ENCODE results near the gene PDGFRB. TPM values are rescaled to one million over a fixed set of nuclear protein-coding genes. Genes with fewer than 3 reads are reported as not detected.

Gene PDGFRB
- total and polyA plus RNA-seq, 2 of the 8 experiments (the other 6 are each of a cell fraction or from before 2014, with no cell fraction given), result 4.2 to 13.7 TPM

- Histone ChIP-seq H3K36me3 (ENCODE audit: control insufficient read depth in 2 of 4, insufficient read depth in 4 of 4, low read length in 3 of 4) (no peaks in the 10 kb centered on the region), H2AFZ (ENCODE audit: low read length) (no peak overlapping the region), H3K56ac (replicated peaks; ENCODE audit: insufficient read length, low read depth, low read length) (no peak overlapping the region), H3K9me3 (ENCODE audit: insufficient read depth in 2 of 2, low read depth in 1 of 2, low read length in 1 of 2) (no peaks in the 10 kb centered on the region), H2BK20ac (ENCODE audit: low read length) (no peak overlapping the region), H3K4ac (replicated peaks; ENCODE audit: insufficient read length, low read depth, low read length) (no peak overlapping the region), H2AK5ac (ENCODE audit: low read depth, low read length) (no peak overlapping the region), H4K91ac (replicated peaks; ENCODE audit: insufficient read length, low read length) (no peak overlapping the region), H2BK120ac (replicated peaks; ENCODE audit: low read depth, low read length) (no peak overlapping the region), H3K4me1 (replicated peaks in 1 of 4; ENCODE audit: control insufficient read depth in 3 of 4, insufficient read depth in 4 of 4, low read length in 3 of 4) (peaks cover 0 to 6% (median 4%) of the 10 kb centered on the region in 4 experiments; a peak in 5 of 7 replicates), H3K27me3 (replicated peaks in 1 of 4; ENCODE audit: control insufficient read depth in 3 of 4, extremely low read depth in 1 of 4, insufficient read depth in 3 of 4, low read length in 3 of 4) (peaks cover 31 to 52% (median 46%) of the 10 kb centered on the region in 4 experiments), H3K23me2 (ENCODE audit: low read depth, low read length) (peaks cover 2% of the 10 kb centered on the region; the same call in 1 of the 2 replicates), H4K20me1 (replicated peaks in 1 of 2; ENCODE audit: control insufficient read depth in 1 of 2, insufficient read depth in 2 of 2, low read length in 2 of 2) (peaks cover 3 to 4% of the 10 kb centered on the region in 2 experiments), H2BK12ac (ENCODE audit: low read depth, low read length) (no peak overlapping the region), H3K23ac (ENCODE audit: insufficient read length) (no peak overlapping the region), H4K5ac (ENCODE audit: insufficient read length, low read depth, low read length) (no peak overlapping the region), H4K8ac (ENCODE audit: extremely low read depth, insufficient read depth, low read length) (no peak overlapping the region), H3K79me1 (ENCODE audit: low read depth, low read length) (no peaks in the 10 kb centered on the region; the same call in 1 of the 2 replicates), H3K4me2 (ENCODE audit: insufficient read depth in 1 of 2, low read depth in 2 of 2, low read length in 2 of 2) (no peak overlapping the region), H3K18ac (ENCODE audit: extremely low read depth, low read length) (no peak overlapping the region), H2BK15ac (ENCODE audit: low read length) (no peak overlapping the region), H2BK5ac (ENCODE audit: low read depth, low read length) (no peak overlapping the region), H3K79me2 (ENCODE audit: control insufficient read depth in 1 of 2, insufficient read depth in 2 of 2, low read length in 2 of 2) (no peaks in the 10 kb centered on the region), H3K14ac (ENCODE audit: insufficient read length) (no peak overlapping the region), H3K27ac (ENCODE audit: low read depth, low read length) (no peak overlapping the region), H3K9ac (replicated peaks in 1 of 4; ENCODE audit: extremely low read depth in 1 of 4, low read depth in 3 of 4, low read length in 3 of 4) (no peak overlapping the region), H3K4me3 (ENCODE audit: extremely low read depth in 1 of 4, insufficient read depth in 2 of 4, low read depth in 3 of 4, low read length in 4 of 4) (no peak overlapping the region)
- ChIA-PET POLR2A (ENCODE audit: partially characterized antibody) (no interaction called here), CTCF (ENCODE audit: partially characterized antibody) (interaction anchor here (0.9 to 17.8 kb wide), 16 partner anchors 9 to 179 kb away, joined by 3 to 406 read pairs (median 8); partner anchors contain the start of genes ARSI, CDX1, PDGFRB and SLC6A7)
- DNase-seq (ENCODE audit: low read depth in 1 of 2, low spot score in 2 of 2) (no peak), FAIRE-seq (no peak)
- WGBS, 2 experiments (ENCODE audit: extremely low coverage in 1 of 2, insufficient coverage in 1 of 2, insufficient read length in 1 of 2, insufficient replicate concordance in 2 of 2, low coverage in 1 of 2, low lambda C conversion rate in 2 of 2, missing lambda C conversion rate in 1 of 2), result 87% methylated on average over 1 of the region's 1 CpG; no CpG with 5 or more reads in 1 of the 2 experiments
- TF ChIP-seq SP1 (IDR thresholded peaks at IDR 0.05; ENCODE audit: low read depth, low read length) (no peak), GTF2F1 (IDR thresholded peaks at IDR 0.05; ENCODE audit: borderline replicate concordance, low read depth, low read length) (no peak), CHD1 (IDR thresholded peaks at IDR 0.05; ENCODE audit: low read depth, low read length) (no peak), KDM1A (IDR thresholded peaks at IDR 0.05; ENCODE audit: borderline replicate concordance, low read length) (no peak), RBBP5 (IDR thresholded peaks at IDR 0.05; ENCODE audit: borderline replicate concordance, low read depth, low read length) (no peak), SP2 (IDR thresholded peaks at IDR 0.05; ENCODE audit: low read length) (no peak), EGR1 (IDR thresholded peaks at IDR 0.05; ENCODE audit: borderline replicate concordance, low read depth, low read length) (no peak)
These were observed 16.5 kb upstream of the PDGFRB start for GRCh38 chr5:150172145-150172544.

All from H1 (cell line).